GM23248 (cell line): ENCODE data around the gene SEMA3C. TPM values are rescaled to one million over a fixed set of nuclear protein-coding genes. Genes with fewer than 3 reads are reported as not detected.

Experiments used
- DNase-seq: peaks from one replicate; pipeline ENCODE4 v3.0.0-alpha.2; 2015
- H2AFZ ChIP-seq: fragments of 200-600 bp; sonication (generic); 2 replicates; pipeline ENCODE4 v1.6.1; 2016; ENCODE audit warnings: antibody characterized with exemption
- H3F3A ChIP-seq: fragments of 200-600 bp; sonication (generic); 2 replicates; pipeline ENCODE4 v1.6.1; 2016; ENCODE audit warnings: mild to moderate bottlenecking, antibody characterized with exemption, mixed run types; ENCODE audit not compliant: insufficient read depth
- H3K27ac ChIP-seq: fragments of 200-600 bp; sonication (generic); 2 replicates; pipeline ENCODE4 v1.5.1; 2016; ENCODE audit warnings: mild to moderate bottlenecking
- H3K27me3 ChIP-seq: fragments of 200-600 bp; sonication (generic); replicated peaks from 2 replicates; pipeline ENCODE4 v1.6.1; 2016; ENCODE audit warnings: mild to moderate bottlenecking; ENCODE audit not compliant: insufficient read depth
- H3K36me3 ChIP-seq: fragments of 200-600 bp; sonication (generic); 2 replicates; pipeline ENCODE4 v1.6.1; 2016; ENCODE audit warnings: low read depth, mild to moderate bottlenecking
- H3K4me1 ChIP-seq: fragments of 200-600 bp; sonication (generic); 2 replicates; pipeline ENCODE4 v1.6.1; 2016; ENCODE audit warnings: mild to moderate bottlenecking; ENCODE audit not compliant: insufficient read depth
- H3K4me2 ChIP-seq: fragments of 200-600 bp; sonication (generic); one replicate; pipeline ENCODE4 v1.6.1; 2016; ENCODE audit warnings: mild to moderate bottlenecking; ENCODE audit not compliant: unreplicated experiment
- H3K4me3 ChIP-seq: fragments of 200-600 bp; sonication (generic); 2 replicates; pipeline ENCODE4 v1.5.1; 2016; ENCODE audit warnings: mild to moderate bottlenecking
- H3K79me2 ChIP-seq: fragments of 200-600 bp; sonication (generic); 2 replicates; pipeline ENCODE4 v1.6.1; 2016; ENCODE audit warnings: mild to moderate bottlenecking; ENCODE audit not compliant: insufficient read depth
- H3K9ac ChIP-seq: fragments of 200-600 bp; sonication (generic); 2 replicates; pipeline ENCODE4 v1.6.1; 2016; ENCODE audit warnings: mild to moderate bottlenecking
- H3K9me2 ChIP-seq: fragments of 200-600 bp; sonication (generic); 2 replicates; pipeline ENCODE4 v1.6.1; 2016; ENCODE audit warnings: mixed run types, mild to moderate bottlenecking, moderate library complexity; ENCODE audit not compliant: insufficient read depth
- H3K9me3 ChIP-seq: fragments of 200-600 bp; sonication (generic); one replicate; pipeline ENCODE4 v1.6.1; 2017; ENCODE audit warnings: low read depth
- H4K20me1 ChIP-seq: fragments of 200-600 bp; sonication (generic); 2 replicates; pipeline ENCODE4 v1.6.0; 2016; ENCODE audit not compliant: insufficient read depth
- EZH2 ChIP-seq: fragments of 200-600 bp; sonication (generic); IDR thresholded peaks from 2 replicates; pipeline ENCODE4 v1.6.1; 2018; ENCODE audit warnings: antibody characterized with exemption, mild to moderate bottlenecking; ENCODE audit not compliant: insufficient read depth, poor library complexity, severe bottlenecking
- EZH2phosphoT487 ChIP-seq: fragments of 200-600 bp; sonication (generic); IDR thresholded peaks from 2 replicates; pipeline ENCODE4 v1.6.1; 2018; ENCODE audit warnings: antibody characterized with exemption, moderate library complexity, mild to moderate bottlenecking, low read depth; ENCODE audit not compliant: insufficient read depth
- WGBS, 2 experiments: methylation state at CpG; one replicate each; pipeline ENCODE4 v1.1.6; 2015 to 2017; ENCODE audit warnings: low lambda C conversion rate in 2 of 2, low coverage in 1 of 2; ENCODE audit errors: missing lambda C conversion rate in 2 of 2; 5-methylcytosine and 5-hydroxymethylcytosine counted together
- in situ Hi-C: fragments of 300-500 bp; cut with MboI; formaldehyde crosslinking; loops from 2 replicates; pipeline ENCODE4 v1.15.0; 2020
- polyA plus RNA-seq: library from polyadenylated mRNA; unstranded; fragments of >200 nt; fragmentation: Nextera tagmentation; extraction: Ambion mirVana; gene quantifications from 2 replicates; pipeline ENCODE4 v1.2.1, GENCODE V29; 2016
- total RNA-seq: library from RNA; depleted of rRNA; stranded (reverse); fragments of >200 nt; shearing (Covaris generic); gene quantifications from 2 replicates; pipeline ENCODE4 v1.2.3, GENCODE V29; 2014

The SEMA3C gene
- total and polyA plus RNA-seq, 2 experiments from 2014 or later: 316 to 612 TPM

DNA sequence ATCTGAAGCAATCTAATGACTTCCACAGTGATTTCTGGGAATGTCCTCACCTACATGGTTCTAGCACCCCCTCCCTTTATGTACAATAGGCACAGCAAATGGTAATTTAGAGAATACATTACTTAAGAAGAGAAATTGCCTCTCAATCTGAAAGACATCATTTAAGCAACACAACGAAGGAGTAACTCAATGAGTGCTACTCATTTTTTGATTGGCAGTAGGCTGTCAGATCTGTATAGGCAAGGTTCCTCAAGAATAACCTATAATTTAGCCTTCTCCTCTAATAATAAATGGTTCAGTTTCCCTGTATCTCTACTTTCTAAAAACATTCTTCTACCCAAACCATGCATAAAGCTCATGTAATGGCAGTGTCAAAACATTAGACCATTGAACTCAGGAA lies 30.6 kb upstream of the SEMA3C start:
- Histone ChIP-seq H3K4me2 (no peak overlapping the region), H3K79me2 (no peaks in the 10 kb centered on the region)
- in situ Hi-C loops: no loop called here

DNA sequence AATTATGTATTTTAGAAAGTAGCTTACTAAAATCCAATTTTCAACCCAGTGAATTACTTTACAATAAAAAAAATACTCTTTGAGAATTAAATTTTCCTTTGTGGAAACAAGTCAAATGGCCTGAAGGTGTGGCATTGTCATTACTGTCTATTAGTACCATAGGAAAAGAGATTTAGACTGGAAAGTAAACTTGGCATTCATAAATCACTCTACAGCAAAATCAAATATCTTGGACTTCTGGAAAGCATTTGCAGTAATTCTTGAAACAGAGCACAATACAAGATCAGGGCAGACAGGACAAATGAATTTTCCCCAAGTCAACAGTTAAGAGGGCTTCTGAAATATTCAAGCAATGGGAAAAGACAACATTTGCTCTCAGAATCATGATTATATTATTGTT lies 28.0 kb upstream of the SEMA3C start:
- in situ Hi-C loops: no loop called here
- peaks cover 25% of the 10 kb centered on the region for H3F3A ChIP-seq
- no peak overlapping the region for H3K27ac ChIP-seq
- H3K9me2 ChIP-seq: no peaks in the 10 kb centered on the region
- no peak overlapping the region for H3K9ac ChIP-seq
- no peak overlapping the region for H2AFZ ChIP-seq
- no peaks in the 10 kb centered on the region for H4K20me1 ChIP-seq
- H3K27me3 ChIP-seq: no peaks in the 10 kb centered on the region
- no peak overlapping the region for H3K4me2 ChIP-seq
- no peaks in the 10 kb centered on the region for H3K9me3 ChIP-seq
- TF ChIP-seq EZH2 (no peak), EZH2phosphoT487 (no peak)
- no peak for DNase-seq
- H3K36me3 ChIP-seq: no peaks in the 10 kb centered on the region
- H3K79me2 ChIP-seq: no peaks in the 10 kb centered on the region
- H3K4me3 ChIP-seq: no peak overlapping the region
- peaks cover 25% of the 10 kb centered on the region for H3K4me1 ChIP-seq

More for the DNA sequence above, 30.6 kb upstream of the SEMA3C start:
- Histone ChIP-seq H3K36me3 (no peaks in the 10 kb centered on the region), H4K20me1 (no peaks in the 10 kb centered on the region), H3K9me3 (no peaks in the 10 kb centered on the region), H2AFZ (no peak overlapping the region), H3K9ac (no peak overlapping the region), H3K4me1 (peaks cover 5% of the 10 kb centered on the region; the same call in 1 of the 2 replicates), H3K27me3 (no peaks in the 10 kb centered on the region), H3K9me2 (no peaks in the 10 kb centered on the region), H3K4me3 (no peak overlapping the region), H3K27ac (no peak overlapping the region), H3F3A (peaks cover 2% of the 10 kb centered on the region)
- no peak for TF ChIP-seq EZH2
- TF ChIP-seq EZH2phosphoT487: no peak
- no peak for DNase-seq
- 53 to 64% methylated on average over 1 of the region's 1 CpG for WGBS, 2 experiments

DNA sequence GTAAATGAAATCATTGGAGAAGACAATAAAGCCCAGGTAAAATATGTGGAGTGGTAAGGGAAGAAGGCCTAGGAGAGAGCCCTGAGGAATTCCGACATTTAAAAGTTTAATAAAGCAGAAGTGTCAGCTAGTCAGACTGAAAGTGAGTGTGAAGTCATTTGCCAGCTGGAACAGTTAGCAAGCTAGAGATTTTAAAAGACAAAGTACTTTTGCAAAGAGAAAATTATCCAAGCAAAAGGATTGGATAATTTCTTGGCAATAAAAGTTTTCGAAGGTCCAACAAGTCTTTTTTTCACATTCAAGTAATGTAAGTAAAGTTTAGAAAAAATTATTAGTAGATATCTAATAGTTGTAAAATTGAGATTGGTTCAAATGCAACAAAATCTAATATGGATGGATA lies 27.1 kb upstream of the SEMA3C start:
- no peak overlapping the region for H3K9ac ChIP-seq
- H3K27me3 ChIP-seq: no peaks in the 10 kb centered on the region
- DNase-seq: no peak
- H3K4me1 ChIP-seq: peaks cover 34% of the 10 kb centered on the region
- no peak overlapping the region for H3K4me2 ChIP-seq
- no peaks in the 10 kb centered on the region for H3K36me3 ChIP-seq
- no peaks in the 10 kb centered on the region for H4K20me1 ChIP-seq
- H3K9me2 ChIP-seq: no peaks in the 10 kb centered on the region
- H3K79me2 ChIP-seq: no peaks in the 10 kb centered on the region
- no peaks in the 10 kb centered on the region for H3K9me3 ChIP-seq
- TF ChIP-seq EZH2phosphoT487: no peak
- no peak for TF ChIP-seq EZH2
- in situ Hi-C loops: no loop called here
- 62 to 71% methylated on average over 2 of the region's 2 CpGs for whole genome bisulfite sequencing, 2 experiments
- H3K27ac ChIP-seq: no peak overlapping the region
- peak overlapping the region; percentile 15; the same call in 1 of the 2 replicates for H2AFZ ChIP-seq
- H3K4me3 ChIP-seq: no peak overlapping the region
- H3F3A ChIP-seq: peaks cover 31% of the 10 kb centered on the region

DNA sequence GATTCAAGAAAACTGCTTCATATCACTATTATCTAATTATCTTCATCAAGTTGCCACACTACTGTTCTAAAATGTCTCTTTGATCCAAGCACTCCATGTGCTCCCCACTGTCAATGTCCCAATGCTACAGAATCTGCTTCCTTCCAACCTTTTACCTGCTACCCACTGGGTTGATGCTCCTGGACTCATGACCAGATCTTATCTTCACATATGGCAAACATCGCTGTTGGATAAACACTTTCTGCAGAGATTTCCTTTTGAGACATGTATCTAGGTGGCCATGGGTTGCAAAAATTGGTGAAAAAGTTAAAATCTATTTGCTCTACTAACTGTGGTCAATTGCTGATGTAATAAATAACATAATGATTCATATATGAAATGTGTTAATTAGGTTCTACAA lies 24.5 kb upstream of the SEMA3C start:
- TF ChIP-seq EZH2phosphoT487: no peak
- no peak for TF ChIP-seq EZH2
- H3K4me1 ChIP-seq: peaks cover 39% of the 10 kb centered on the region
- no peaks in the 10 kb centered on the region for H3K79me2 ChIP-seq
- H3K9me3 ChIP-seq: no peaks in the 10 kb centered on the region
- no peaks in the 10 kb centered on the region for H3K36me3 ChIP-seq
- 0 out of 2 replicates have a peak overlapping the region, but pooled peaks have one; percentile 24 for H3K4me3 ChIP-seq
- H3K9me2 ChIP-seq: no peaks in the 10 kb centered on the region
- peak overlapping the region; percentile 91 for H3K27ac ChIP-seq
- DNase-seq: no peak
- peaks cover 42% of the 10 kb centered on the region for H3F3A ChIP-seq
- H2AFZ ChIP-seq: peak overlapping the region; percentile 54
- peak overlapping the region; percentile 91 for H3K4me2 ChIP-seq
- H4K20me1 ChIP-seq: no peaks in the 10 kb centered on the region
- H3K9ac ChIP-seq: no peak overlapping the region
- in situ Hi-C loops: no loop called here
- WGBS, 2 experiments: 92 to 97% methylated on average over 1 of the region's 1 CpG
- no peaks in the 10 kb centered on the region for H3K27me3 ChIP-seq
